Measurements from ENCODE around the gene USP37.
"Not testable (repeated sequence)": the region's sequence is repeated elsewhere in the genome, so short reads cannot be mapped to it uniquely, and the experiment has no call there.

- TF ChIP-seq CTCF, POLR2A (IDR thresholded peaks at IDR 0.05): not testable (repeated sequence)
Observed at GRCh38 chr2:218554225-218554624, 13.9 kb downstream of the USP37 start.

All from adrenal gland (tissue), 5 donors.